Smooth muscle cell of the umbilical artery (primary cell): ENCODE measurements around the gene PSMA2. TPM values are rescaled to one million over a fixed set of nuclear protein-coding genes. Genes with fewer than 3 reads are reported as not detected.

Experiments
- total RNA-seq: library from RNA; depleted of rRNA; stranded (reverse); fragments of >200 nt; gene quantifications from 2 replicates; pipeline ENCODE4 v1.2.3, GENCODE V29; 2014

The PSMA2 gene
- 52.0 and 88.5 TPM in 2 replicates for total RNA-seq

GRCh38 chr7:42931834-42932651 lies at the start of gene PSMA2, which contains the start of gene MRPL32:
PSMA2 (minus strand) TSS chr7:42932174; CDS start chr7:42932158, 16 bp downstream.
MRPL32 (plus strand) TSS chr7:42932376; CDS start chr7:42932387, 11 bp downstream.

GRCh38 chr7:42911454-42912447 lies 20.2 kb downstream of the PSMA2 start, which contains the start of gene C7orf25:
C7orf25 (minus strand) TSS chr7:42912070; CDS start chr7:42910900, 1,170 bp downstream.

Other genes with a start within 250 kb of the PSMA2 start
- 8.0 and 11.9 TPM in 2 replicates for gene C7orf25, start 20.1 kb downstream of the PSMA2 start, total RNA-seq
- 35.8 and 41.9 TPM in 2 replicates for gene MRPL32, start 202 bp upstream of the PSMA2 start, total RNA-seq
- not detected in 2 replicates for gene HECW1, start 180.5 kb upstream of the PSMA2 start, total RNA-seq